Activated CD8-positive, alpha-beta memory T cell treated with anti-CD3 and anti-CD28 coated beads, Interleukin-2, amount 50 U/mL, for 48 hours (primary cell): Measurements from ENCODE around the gene PEX11B.

Source experiments
- DNase-seq: peaks from one replicate; pipeline ENCODE4 v3.0.0-alpha.2; 2020

The PEX11B gene

GRCh38 chr1:145901312-145902021 is 17.1 kb downstream of the PEX11B start:
- no peak for DNase-seq

- no peak for DNase-seq
These were observed 19.8 kb downstream of the PEX11B start for GRCh38 chr1:145898756-145899155.

DNA sequence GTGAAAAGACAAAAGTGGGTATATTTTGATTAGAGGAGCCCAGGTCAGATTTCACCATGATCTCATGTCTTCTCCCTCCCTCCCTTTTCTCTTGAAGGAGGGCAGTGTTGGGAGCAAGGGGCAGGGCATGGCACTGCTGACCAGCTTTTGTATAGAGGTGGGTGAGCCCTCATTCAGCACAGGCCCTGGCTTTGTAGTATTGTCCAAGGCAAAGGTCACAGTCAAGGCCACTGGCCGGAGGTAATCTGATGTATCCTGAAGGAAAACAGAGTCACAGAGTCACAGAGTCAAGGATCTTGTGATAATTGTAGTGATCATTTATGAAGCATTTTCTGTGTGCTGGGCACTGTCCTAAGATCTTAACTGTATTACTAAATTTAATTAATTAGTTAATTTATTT is 20.5 kb downstream of the PEX11B start:
- DNase-seq = no peak

DNA sequence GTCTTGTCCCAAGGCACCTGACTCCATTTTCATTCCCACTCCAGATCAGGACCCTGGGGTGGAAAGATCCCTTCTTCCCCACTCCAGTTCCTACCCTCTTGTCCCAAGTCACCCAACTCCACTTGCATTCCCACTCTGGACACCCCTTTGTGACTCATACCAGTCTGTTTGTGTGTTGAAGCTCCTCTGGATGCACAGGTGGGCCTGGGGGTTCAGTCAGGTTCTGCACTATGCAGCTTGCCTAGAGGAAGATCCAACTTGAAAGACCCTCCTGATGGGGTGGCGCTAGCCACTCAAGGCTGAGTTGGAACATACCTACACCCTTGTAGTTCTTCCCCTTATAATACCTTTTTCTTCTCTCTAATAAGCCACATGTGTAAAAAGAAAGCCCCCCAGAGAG is 23.0 kb downstream of the PEX11B start:
- DNase-seq = no peak

- DNase-seq = no peak
These were observed 25.0 kb downstream of the PEX11B start for GRCh38 chr1:145893306-145894055.

- DNase-seq = no peak
These were observed 25.9 kb downstream of the PEX11B start for GRCh38 chr1:145892486-145893087.

DNA sequence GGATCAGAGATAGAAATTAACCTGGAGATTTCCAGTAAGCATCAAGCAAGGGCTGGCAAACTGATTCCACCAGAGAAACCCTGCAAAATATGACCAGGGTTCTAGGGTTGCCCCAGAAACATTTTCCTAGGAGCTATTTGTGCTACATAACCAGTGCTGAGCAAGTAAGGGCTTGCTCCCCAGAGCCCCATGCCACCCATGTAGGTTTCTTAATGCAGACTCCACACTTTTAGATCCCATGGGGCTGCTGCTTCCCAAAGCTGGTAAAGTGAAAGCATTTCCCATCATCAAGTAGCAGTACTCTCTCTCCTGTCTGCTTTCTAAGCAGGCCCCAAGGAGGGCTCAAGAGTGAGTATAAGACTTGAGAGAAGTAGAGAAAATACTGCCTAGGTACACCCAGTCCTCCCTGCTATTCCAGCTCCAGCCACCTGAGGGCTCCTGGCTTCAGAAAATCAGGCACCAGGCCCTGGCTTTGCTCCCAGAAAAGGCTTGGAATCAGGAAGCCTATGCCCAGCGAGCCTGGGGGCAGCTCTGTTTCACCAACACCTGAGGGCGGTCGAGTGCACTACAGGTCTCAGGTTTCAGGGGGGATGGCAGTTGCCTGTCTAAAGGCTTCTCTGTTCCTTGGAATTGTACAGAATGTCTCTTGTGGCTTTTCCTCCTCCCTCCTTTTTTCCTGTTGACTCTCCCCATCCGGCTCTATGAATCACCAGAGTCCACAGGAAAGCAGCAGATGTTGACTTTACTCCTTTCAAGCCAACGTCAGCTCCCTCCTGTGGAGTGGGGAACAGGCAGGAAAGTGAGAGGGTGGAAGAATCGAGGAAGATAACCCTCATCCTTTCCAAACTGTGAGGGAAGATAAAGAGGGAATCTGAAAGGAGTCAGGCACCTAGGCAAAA is 26.7 kb downstream of the PEX11B start:
- DNase-seq = peak; percentile 74

DNA sequence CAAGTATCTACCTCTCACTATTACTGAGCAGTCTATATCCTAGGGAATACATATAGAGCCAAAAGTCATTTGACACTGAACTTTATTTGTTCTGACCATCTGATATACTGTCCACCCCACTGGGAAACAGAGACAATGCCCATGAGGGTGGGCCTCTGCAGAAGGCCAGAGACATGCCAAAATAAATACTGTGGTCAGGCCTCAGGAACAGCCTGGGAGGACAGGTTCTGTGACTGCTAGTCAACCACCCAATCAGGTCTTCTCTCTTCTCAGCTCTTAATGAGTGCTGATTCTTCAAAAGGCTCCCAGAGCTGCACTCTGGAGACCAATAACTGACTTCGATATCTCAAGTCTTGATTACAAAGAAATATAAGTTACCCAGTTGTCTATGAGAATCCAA is 27.4 kb downstream of the PEX11B start:
- DNase-seq = no peak

DNA sequence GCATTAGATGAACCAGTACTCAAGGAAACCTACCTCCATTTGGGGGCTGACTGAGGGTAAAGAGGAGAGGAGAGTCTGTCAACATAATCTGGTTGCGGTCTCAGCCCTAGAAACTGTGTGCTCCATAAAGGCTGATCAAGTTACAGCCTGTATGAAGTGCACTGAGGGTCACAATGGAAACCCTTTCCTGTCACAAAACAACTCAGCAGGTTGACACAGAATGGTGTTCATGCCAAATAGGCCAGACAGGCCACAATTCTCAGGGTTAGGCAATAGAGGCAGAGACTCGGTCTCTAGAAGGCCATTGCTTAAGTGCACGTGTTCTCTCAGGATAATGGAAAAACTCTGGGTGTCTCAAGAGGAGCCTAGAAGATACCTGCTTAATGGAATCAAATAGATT is 28.8 kb downstream of the PEX11B start:
- DNase-seq = no peak

DNA sequence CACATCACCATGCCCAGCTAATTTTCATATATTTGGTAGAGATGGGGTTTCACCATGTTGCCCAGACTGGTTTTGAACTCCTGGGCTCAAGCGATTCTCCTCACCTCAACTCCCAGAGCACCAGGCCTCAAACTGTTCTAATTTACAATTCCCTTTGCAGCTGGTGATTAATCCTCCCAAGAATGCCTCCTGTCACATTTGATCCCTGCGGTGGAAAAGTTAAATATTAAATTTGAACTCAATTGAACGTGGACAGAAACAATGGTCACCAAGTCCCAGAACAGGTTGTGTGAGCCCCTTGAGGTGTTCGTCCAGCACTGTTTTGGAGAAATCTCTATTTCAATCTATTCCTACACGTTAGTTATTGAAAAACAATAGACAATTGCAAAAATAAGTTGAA is 30.9 kb downstream of the PEX11B start:
- no peak for DNase-seq

- no peak for DNase-seq
These were observed 31.7 kb downstream of the PEX11B start for GRCh38 chr1:145886816-145887215.

GRCh38 chr1:145886390-145886789 is 32.1 kb downstream of the PEX11B start:
- no peak for DNase-seq

GRCh38 chr1:145885738-145886287 is 32.7 kb downstream of the PEX11B start, which contains the start of gene ANKRD35:
Gene ANKRD35, minus strand, starts transcription at chr1:145885866. Its CDS starts 108 bp downstream, at chr1:145885758.
- peak; percentile 91 for DNase-seq

DNA sequence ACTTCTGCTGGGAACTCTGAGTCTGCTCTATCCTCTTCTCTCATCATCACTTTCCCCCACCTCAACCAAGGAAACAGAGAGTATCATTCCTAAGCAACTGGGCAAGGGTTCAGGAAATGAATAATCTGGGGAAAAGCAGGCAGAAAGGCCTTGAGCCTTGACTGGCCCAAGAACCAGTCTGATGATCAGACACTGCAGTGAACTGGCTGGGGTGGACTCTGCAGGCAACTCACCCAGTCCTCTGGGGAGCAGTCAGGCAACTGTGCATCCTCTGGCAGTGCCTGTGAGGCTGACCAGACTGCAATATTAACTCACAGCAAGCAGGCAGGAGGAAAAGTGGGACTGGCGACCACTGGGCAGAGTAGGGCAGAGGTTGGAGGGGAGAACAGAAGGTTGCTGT is 33.8 kb downstream of the PEX11B start:
- no peak for DNase-seq

DNA sequence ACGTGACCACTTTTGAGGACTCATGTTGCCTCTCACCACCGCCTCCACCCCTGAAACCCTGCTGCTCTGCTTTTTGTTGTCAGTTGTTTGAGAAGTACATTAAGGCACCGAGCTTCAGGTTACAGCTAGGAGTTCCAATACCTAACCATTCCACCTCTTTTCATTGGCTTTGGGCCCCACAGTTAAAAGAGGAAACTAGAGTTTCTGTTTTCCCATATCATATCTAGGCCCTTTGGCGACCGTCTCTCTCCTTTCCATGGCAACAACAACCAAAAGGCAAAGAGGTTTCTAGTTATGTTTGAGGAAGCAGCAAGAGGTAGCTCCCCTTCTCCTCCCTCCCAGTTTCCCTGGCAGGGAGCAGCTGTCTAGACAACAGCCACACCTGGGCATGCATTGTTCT is 38.7 kb downstream of the PEX11B start:
- DNase-seq = no peak

- no peak for DNase-seq
These were observed 39.8 kb downstream of the PEX11B start for GRCh38 chr1:145878724-145879123.

DNA sequence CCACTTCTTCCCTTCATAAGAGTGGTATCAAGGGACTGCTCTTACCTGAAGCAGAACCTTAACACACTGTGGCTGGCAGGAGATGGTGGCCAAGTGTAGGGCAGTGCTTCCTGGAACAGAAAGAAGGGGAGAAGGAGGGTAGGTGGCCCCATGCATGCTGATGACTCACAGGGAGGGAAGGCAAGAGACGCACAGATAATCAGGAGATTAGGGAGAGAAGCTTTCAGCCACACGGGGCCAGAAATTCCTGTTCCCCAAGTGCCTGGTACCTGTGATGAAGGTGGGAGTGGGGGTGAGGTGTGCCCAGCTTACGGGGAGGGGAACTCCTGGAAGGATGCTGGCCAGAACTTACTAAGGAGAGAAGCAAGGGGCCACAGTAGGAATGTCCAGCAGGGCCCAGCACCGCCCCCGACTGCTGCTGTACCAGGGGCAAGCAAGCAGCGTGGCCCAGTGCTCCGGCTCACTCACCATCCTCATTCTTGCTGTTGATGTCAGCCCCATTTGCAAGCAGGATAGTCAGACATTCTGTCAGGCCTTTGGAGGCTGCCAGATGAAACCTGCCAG is 40.5 kb downstream of the PEX11B start:
- DNase-seq = no peak

GRCh38 chr1:145874646-145875045 is 43.9 kb downstream of the PEX11B start:
- no peak for DNase-seq

DNA sequence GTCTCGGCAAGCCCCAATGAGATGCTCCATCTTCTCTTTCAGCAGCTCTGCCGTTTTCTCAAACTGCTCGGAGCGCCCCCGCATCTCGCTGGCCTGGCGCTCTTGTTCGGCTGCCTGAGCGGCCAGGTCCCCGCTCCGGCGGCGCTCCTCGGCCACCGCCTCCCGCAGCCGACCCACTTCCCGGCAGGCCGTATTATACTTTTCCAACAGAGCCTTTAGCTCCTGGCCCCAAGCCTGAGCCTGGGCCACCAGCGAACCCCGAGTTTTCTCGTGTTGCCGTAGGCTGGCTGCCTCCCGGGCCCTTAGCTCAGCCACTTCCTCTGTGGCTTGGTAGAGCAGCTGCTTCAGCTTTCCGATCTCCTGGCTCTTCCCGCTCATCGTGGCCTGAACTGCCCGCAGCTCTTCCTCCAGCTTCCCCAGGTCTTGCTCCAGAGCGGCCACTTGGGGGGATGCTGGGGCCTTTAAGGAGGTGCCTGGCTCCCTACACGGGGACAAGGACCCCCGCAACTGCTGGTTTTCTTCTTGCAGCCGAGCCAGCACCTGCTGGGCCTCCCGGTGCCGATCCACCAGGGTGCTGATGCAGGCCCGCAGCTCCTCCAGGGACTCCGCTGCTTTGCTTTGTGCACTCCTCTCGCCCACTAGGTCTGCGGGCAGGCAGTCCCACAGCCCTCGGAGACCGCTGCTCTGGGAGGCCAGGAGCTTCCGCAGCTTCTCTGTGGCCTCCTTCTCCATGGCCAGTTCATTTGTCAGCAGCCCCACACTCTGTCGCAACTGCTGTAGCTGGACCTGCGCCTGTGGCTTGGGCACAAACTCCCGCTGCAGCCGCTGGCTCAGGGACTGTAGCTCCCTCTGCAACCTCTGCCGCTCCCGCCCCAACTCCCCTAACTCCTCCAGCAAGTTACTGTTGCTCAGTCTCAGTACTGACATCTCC is 46.3 kb downstream of the PEX11B start:
- DNase-seq = peak; percentile 76

DNA sequence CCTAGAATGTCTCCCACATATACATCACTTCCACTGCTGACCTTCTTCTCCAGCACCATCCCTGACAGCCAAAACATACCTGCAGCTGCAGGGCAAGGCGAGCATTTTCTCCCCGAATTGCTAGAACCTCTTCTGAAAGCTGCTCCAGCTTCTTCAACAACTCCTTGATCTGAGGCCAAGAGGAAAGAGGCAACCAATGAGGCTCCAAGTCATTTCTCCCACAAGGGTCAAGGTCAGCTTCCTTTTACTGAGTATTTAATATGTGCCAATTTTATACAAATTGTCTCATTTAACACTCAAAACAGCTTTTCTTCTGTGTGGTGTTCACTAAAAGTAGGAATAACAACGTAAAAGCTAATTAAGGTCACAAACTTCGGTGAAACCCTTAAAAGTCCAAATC is 50.3 kb downstream of the PEX11B start:
- DNase-seq = no peak
